Endothelial cell of umbilical vein (primary cell): ENCODE measurements around the gene NAXE. TPM values are rescaled to one million over a fixed set of nuclear protein-coding genes. Genes with fewer than 3 reads are reported as not detected.

Experiments
- BruUV-seq: library from RNA; stranded (reverse); fragments of 400-500 nt; replicated peaks from 2 replicates; lab custom pipeline; 2021; lab: Mats Ljungman, UMichigan
- CTCF ChIA-PET: fragments of 300-600, 350-600 bp; sonication (Branson Sonifier 250); formaldehyde crosslinking; loops from one replicate; lab custom pipeline; 2021; ENCODE audit warnings: antibody characterized with exemption, inconsistent platforms; lab: Charles Lee
- POLR2A ChIA-PET: fragments of 300-600, 350-600 bp; sonication (Branson Sonifier 250); formaldehyde crosslinking; loops from one replicate; lab custom pipeline; 2021; ENCODE audit warnings: antibody characterized with exemption, inconsistent platforms; lab: Charles Lee
- DNase-seq: peaks from one replicate; pipeline ENCODE4 v3.0.0-alpha.2; 2011; ENCODE audit warnings: low read depth, low spot score
- FAIRE-seq: peaks from 2 replicates; lab custom pipeline; 2011; peaks lifted over from hg19 to GRCh38; lab: Jason Lieb, UNC
- H2AFZ ChIP-seq: 2 replicates; pipeline ENCODE4 v1.6.0; 2012; ENCODE audit warnings: low read depth, low read length, control low read depth, inconsistent platforms
- H3K27ac ChIP-seq: 2 replicates; pipeline ENCODE4 v1.5.1; 2011; ENCODE audit warnings: low read depth, mild to moderate bottlenecking, control low read depth, low read length, moderate library complexity; ENCODE audit not compliant: insufficient read depth
- H3K27me3 ChIP-seq, 2 experiments: 2 replicates each; pipeline versions ENCODE4 v1.6.0 to v1.6.1; 2011; ENCODE audit warnings: low read length in 2 of 2, mixed read lengths in 1 of 2; ENCODE audit not compliant: control insufficient read depth in 2 of 2, insufficient read depth in 2 of 2
- H3K36me3 ChIP-seq, 2 experiments: 2 replicates in 1 of 2; 3 replicates in 1 of 2; pipeline ENCODE4 v1.5.1; 2011; ENCODE audit warnings: low read length in 2 of 2, mild to moderate bottlenecking in 1 of 2, moderate library complexity in 1 of 2; ENCODE audit not compliant: control insufficient read depth in 2 of 2, insufficient read depth in 2 of 2; ENCODE audit errors: extremely low read depth in 1 of 2
- H3K4me1 ChIP-seq: 3 replicates; pipeline ENCODE4 v1.5.1; 2011; ENCODE audit warnings: mild to moderate bottlenecking, low read length; ENCODE audit not compliant: control insufficient read depth, insufficient read depth; ENCODE audit errors: extremely low read depth
- H3K4me2 ChIP-seq: 2 replicates; pipeline ENCODE4 v1.6.1; 2011; ENCODE audit warnings: low read length, control low read depth, mixed read lengths; ENCODE audit not compliant: insufficient read depth
- H3K4me3 ChIP-seq, 3 experiments: fragments of 200-600 bp in 1 of 3; sonication (generic), shearing (Covaris generic) in 1 of 3; replicated peaks in 1 of 3; 2 replicates each; pipeline ENCODE4 v1.5.1; 2011 to 2016; ENCODE audit warnings: control low read depth in 3 of 3, low read length in 3 of 3, mild to moderate bottlenecking in 2 of 3, inconsistent platforms in 1 of 3, low read depth in 1 of 3, moderate library complexity in 1 of 3; ENCODE audit not compliant: insufficient read depth in 1 of 3
- H3K79me2 ChIP-seq: 2 replicates; pipeline ENCODE4 v1.6.0; 2012; ENCODE audit warnings: low read length, inconsistent platforms; ENCODE audit not compliant: control insufficient read depth, insufficient read depth
- H3K9ac ChIP-seq: replicated peaks from 2 replicates; pipeline ENCODE3; 2011; ENCODE audit warnings: low read length, control low read depth; ENCODE audit not compliant: insufficient read depth; ENCODE audit errors: extremely low read depth
- H3K9me1 ChIP-seq: replicated peaks from 3 replicates; pipeline ENCODE4 v1.6.0; 2011; ENCODE audit warnings: mild to moderate bottlenecking, low read length; ENCODE audit not compliant: control insufficient read depth, insufficient read depth; ENCODE audit errors: extremely low read depth
- H3K9me3 ChIP-seq: replicated peaks from 2 replicates; pipeline ENCODE4 v1.5.1; 2012; ENCODE audit warnings: low read length, inconsistent platforms; ENCODE audit not compliant: control insufficient read depth, insufficient read depth
- H4K20me1 ChIP-seq: replicated peaks from 2 replicates; pipeline ENCODE3; 2011; ENCODE audit warnings: mild to moderate bottlenecking, low read length; ENCODE audit not compliant: control insufficient read depth, insufficient read depth; ENCODE audit errors: extremely low read depth
- CTCF ChIP-seq, 2 donors: IDR thresholded peaks; 1 replicate in 1 of 2; 2 replicates in 1 of 2; pipeline ENCODE4 v1.5.1; 2011; ENCODE audit warnings: low read length in 2 of 2, mild to moderate bottlenecking in 2 of 2, moderate library complexity in 2 of 2, control low read depth in 1 of 2, inconsistent platforms in 1 of 2, low read depth in 1 of 2; ENCODE audit not compliant: insufficient read depth in 1 of 2; ENCODE audit errors: extremely low read depth in 1 of 2
- EZH2 ChIP-seq: IDR thresholded peaks from 2 replicates; pipeline ENCODE4 v1.6.1; 2012; ENCODE audit warnings: borderline replicate concordance, low read depth, mild to moderate bottlenecking, moderate library complexity, low read length, inconsistent platforms; ENCODE audit not compliant: severe bottlenecking
- FOS ChIP-seq: IDR thresholded peaks from 2 replicates; pipeline ENCODE4 v1.6.1; 2011; ENCODE audit warnings: mild to moderate bottlenecking, low read length, moderate library complexity, borderline replicate concordance; ENCODE audit not compliant: insufficient read depth
- GATA2 ChIP-seq: IDR thresholded peaks from 2 replicates; pipeline ENCODE4 v1.7.0; 2011; ENCODE audit warnings: low read depth, mild to moderate bottlenecking, moderate library complexity, mixed read lengths, low read length; ENCODE audit not compliant: insufficient read length, insufficient read depth
- JUN ChIP-seq: IDR thresholded peaks from 2 replicates; pipeline ENCODE4 v1.6.1; 2011; ENCODE audit warnings: borderline replicate concordance, low read depth; ENCODE audit not compliant: insufficient read length, insufficient read depth
- MAX ChIP-seq: IDR thresholded peaks from 2 replicates; pipeline ENCODE4 v1.6.1; 2011; ENCODE audit not compliant: insufficient read depth, insufficient read length
- MYC ChIP-seq: IDR thresholded peaks from one replicate; pipeline ENCODE4 v1.6.1; 2011; ENCODE audit warnings: mild to moderate bottlenecking, low read depth, low read length
- POLR2A ChIP-seq: IDR thresholded peaks from 2 replicates; pipeline ENCODE4 v1.6.1; 2012; ENCODE audit warnings: low read depth, mild to moderate bottlenecking, control low read depth, low read length
- POLR2AphosphoS5 ChIP-seq: IDR thresholded peaks from 2 replicates; pipeline ENCODE4 v1.6.1; 2012; ENCODE audit warnings: low read depth, mild to moderate bottlenecking, control low read depth, low read length, moderate library complexity; ENCODE audit not compliant: insufficient read depth
- dilution Hi-C: fragments of 300-500 bp; cut with MboI; formaldehyde crosslinking; loops from one replicate; pipeline ENCODE4 v1.15.0; 2019; ENCODE audit warnings: low sequenced_read_pairs; ENCODE audit not compliant: extremely low pct_ligation_motif_present
- intact Hi-C: fragments of 100-400 bp; cut with micrococcal nuclease; formaldehyde crosslinking; loops from one replicate; pipeline ENCODE4 v1.10.0; 2022
- polyA plus RNA-seq, 4 experiments: library from polyadenylated mRNA; depleted of rRNA in 3 of 4; stranded (reverse) in 3 of 4; unstranded in 1 of 4; fragments of >200 nt; gene quantifications; 2 replicates each; pipeline versions ENCODE4 v1.2.1 to v1.2.3, GENCODE V29; 2011 to 2012; ENCODE audit warnings: missing spikeins in 1 of 4
- total RNA-seq: library from RNA; stranded (reverse); gene quantifications from 2 replicates; pipeline ENCODE4 v1.2.3, GENCODE V29; 2021

The NAXE gene
- total and polyA plus RNA-seq, 2 donors (not counting 3 experiments of a cell fraction or from before 2014, with no cell fraction given): 76.2 to 187 TPM

GRCh38 chr1:156566436-156566835 lies 25.1 kb upstream of the NAXE start:
- intact Hi-C loops (loop anchor here (10.0 kb wide), 1 partner anchor 1068 kb away; no protein-coding TSS in a partner anchor), dilution Hi-C loops (no loop called here)
- no peaks in the 10 kb centered on the region for H3K27me3 ChIP-seq
- POLR2A ChIA-PET: interaction anchor here (0.5 kb wide), 1 partner anchor 1422 kb away, joined by 3 read pairs; no protein-coding TSS in a partner anchor
- H3K9ac ChIP-seq: no peak overlapping the region
- H3K4me3 ChIP-seq: no peak overlapping the region
- peaks cover 17% of the 10 kb centered on the region for H3K79me2 ChIP-seq
- H2AFZ ChIP-seq: no peak overlapping the region
- FAIRE-seq: no peak
- no peak overlapping the region for H3K4me2 ChIP-seq
- TF ChIP-seq FOS (no peak), POLR2AphosphoS5 (no peak), EZH2 (no peak), CTCF (IDR thresholded peaks at IDR 0.05; ENCODE audit: extremely low read depth in 1 of 2, insufficient read depth in 1 of 2, low read depth in 1 of 2, low read length in 2 of 2) (no peak), MYC (no peak), GATA2 (no peak), MAX (no peak), JUN (no peak), POLR2A (no peak)
- CTCF ChIA-PET: interaction anchor here (1.2 kb wide), 1 partner anchor 86 kb away, joined by 6 read pairs; no protein-coding TSS in a partner anchor
- no peak for DNase-seq
- no peaks in the 10 kb centered on the region for H4K20me1 ChIP-seq
- no peaks in the 10 kb centered on the region for H3K9me1 ChIP-seq
- no peaks in the 10 kb centered on the region for H3K9me3 ChIP-seq
- peaks cover 9% of the 10 kb centered on the region for H3K4me1 ChIP-seq
- H3K27ac ChIP-seq: no peak overlapping the region
- no TSS peak for BruUV-seq
- peaks cover 3 to 18% of the 10 kb centered on the region in 2 experiments for H3K36me3 ChIP-seq
